ENCODE measurements around the gene SULT1A2.
"Not testable (repeated sequence)": the region's sequence is repeated elsewhere in the genome, so short reads cannot be mapped to it uniquely, and the experiment has no call there.

Gene SULT1A2

DNA sequence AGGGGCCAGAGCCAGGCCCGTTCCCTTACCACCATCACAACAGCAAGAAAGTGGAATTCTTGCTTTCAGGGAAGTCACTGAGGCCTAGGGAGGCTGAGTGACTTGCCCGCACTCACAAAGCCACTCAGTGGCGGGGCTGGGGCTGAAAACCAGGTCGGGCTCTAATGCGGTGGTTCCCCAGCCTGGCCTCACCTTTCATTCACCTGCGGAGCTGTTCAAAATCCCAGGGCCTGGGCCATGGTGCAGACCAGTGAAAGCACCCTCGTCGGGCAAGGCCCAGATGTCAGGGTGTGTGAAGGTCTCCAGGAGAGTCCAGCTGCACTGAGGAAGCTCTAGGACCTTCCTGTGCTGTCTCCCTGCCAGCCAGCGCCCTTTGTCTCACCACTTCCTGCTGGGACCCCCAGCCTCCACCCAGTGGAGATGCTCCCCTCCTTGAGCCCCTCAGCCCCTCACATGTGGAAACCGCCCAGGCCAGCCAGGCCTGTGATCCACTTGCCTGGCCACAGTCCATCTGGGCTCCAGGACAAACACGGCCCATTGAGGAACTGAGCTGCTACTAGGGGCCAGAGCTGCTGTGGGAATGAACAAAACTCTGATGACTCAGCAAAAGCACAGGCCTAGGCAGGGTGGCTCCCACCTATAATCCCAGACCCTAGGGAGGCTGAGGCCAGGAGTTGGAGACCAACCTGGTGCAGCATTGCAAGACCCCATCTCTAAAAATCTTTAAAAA lies 12.2 kb upstream of the SULT1A2 start:
- DNase-seq = not testable (repeated sequence)

DNA sequence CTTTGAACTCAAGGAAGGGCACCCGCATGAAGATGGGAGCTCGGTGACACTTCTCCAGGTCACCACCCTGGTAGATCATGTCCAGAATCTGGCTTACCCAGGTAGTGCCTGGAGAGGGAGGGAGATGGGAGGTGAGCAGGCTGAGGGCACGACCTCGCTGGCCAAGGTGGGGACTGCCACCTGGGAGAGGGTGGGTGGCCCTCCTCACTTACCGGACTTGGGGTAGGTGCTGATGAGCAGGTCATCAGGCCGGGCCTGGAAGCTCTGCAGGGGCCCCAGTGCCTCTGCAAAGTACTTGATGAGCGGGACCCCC lies 11.6 kb upstream of the SULT1A2 start:
- DNase-seq = not testable (repeated sequence)

GRCh38 chr16:28607681-28608495 lies 11.0 kb upstream of the SULT1A2 start:
- not testable (repeated sequence) for DNase-seq

- DNase-seq = no peak
Measured at GRCh38 chr16:28607116-28607623, 10.3 kb upstream of the SULT1A2 start.

- no peak for DNase-seq
Measured at GRCh38 chr16:28606291-28607115, 9.7 kb upstream of the SULT1A2 start.

- DNase-seq = no peak
Measured at GRCh38 chr16:28604186-28604565, 7.3 kb upstream of the SULT1A2 start.

DNA sequence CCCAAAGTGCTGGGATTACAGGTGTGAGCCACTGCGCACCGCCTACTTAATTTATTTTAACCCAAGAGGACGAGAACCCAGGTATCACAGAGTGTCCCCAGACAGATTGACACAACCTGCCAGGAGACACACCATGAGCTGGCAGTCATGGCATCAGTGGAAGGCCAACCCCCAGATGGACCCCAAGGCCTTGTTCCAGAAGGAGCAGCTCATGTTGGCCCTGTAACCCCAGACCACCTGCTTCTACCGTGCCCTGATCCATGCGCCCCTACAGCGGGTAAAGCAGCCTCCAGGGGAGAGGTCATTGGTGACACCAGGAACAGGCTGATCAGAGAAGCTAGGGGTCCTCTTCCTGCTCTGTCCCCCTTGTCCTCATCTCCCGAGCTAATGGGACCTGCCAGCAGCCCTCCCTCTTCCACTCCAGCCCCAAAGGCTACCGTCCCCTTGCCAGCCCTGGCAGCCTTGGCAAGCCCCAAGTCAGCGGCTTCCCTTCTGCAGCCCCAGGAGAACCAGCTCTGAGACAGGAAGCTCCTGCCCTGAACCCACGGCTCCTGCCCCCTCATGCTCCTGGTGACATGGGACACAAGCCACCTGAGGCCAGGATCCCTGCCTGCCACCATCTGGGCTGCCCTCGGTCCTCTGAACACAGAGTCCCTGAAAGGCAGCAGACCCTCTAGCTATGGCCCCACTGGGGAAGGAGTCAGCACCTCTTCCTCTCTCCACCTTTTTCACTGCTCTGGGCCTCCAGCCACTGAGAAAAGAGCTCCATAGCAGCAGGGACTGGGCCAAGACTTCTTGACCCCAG lies 6.7 kb upstream of the SULT1A2 start:
- no peak for DNase-seq

GRCh38 chr16:28602529-28602928 lies 5.7 kb upstream of the SULT1A2 start:
- DNase-seq = no peak

- not testable (repeated sequence) for DNase-seq
Measured at GRCh38 chr16:28602062-28602461, 5.2 kb upstream of the SULT1A2 start.

GRCh38 chr16:28601589-28601988 lies 4.7 kb upstream of the SULT1A2 start:
- not testable (repeated sequence) for DNase-seq

DNA sequence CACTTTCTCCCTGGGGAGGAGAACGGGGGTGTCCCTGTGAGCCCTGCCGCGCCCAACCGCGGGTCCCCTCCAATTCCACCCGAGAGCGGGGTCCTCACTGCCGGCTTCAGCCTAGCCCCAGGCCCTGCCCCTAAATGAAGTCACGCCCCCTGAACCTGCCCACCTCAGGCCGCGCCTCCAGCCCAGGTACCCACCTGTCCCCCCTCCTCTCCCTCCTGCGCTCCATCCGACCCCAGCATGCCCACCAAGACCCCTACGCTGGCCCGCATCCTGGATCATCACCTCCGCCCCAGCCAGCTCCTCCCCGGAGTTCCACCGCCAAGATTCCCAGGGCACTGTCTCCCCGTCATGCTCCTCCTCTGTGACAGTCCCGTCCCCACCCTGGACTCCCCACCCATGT lies 4.1 kb upstream of the SULT1A2 start:
- not testable (repeated sequence) for DNase-seq

DNA sequence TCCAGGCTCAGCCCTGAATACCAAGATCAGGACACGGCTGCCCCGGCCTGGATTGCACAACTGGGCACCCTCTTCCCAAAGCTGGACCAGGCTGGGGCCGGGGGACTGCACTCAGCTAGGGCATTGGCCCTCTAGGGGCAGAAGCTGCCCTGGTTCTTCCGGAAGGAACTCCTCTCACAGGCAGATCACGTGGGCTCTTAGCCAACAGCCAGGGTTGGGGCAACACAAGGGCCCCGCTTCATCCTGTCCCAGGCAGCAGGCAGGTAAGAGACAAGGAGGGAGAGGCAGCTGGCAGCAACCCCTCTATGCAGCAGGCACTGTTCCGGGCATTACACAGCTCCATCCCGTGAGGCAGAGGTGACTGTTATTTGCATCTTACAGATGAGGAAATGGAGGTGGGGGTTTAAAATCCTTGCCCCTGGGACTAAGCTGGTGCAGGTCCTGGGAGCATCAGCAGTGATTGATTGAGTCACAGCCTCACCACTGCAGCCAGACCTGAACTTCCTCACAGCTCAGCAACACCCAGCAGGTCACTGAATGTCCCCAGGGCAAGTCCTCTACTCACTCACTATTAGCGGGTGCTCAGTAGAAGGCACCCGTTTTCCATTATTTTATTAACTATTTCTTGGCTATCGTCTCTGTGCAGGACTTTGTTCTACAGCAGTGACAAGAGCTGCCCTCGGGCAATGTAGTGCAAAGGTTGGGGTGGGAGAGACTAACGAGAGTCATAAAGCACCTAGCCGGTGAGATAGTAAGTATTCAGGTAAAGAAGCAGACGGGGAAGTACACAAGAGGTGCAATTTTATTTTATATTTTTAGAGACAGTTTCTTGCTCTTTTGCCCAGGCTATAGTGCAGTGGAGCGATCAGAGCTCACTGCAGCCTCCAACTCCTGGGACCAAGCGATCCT lies 2.8 kb upstream of the SULT1A2 start:
- not testable (repeated sequence) for DNase-seq

DNA sequence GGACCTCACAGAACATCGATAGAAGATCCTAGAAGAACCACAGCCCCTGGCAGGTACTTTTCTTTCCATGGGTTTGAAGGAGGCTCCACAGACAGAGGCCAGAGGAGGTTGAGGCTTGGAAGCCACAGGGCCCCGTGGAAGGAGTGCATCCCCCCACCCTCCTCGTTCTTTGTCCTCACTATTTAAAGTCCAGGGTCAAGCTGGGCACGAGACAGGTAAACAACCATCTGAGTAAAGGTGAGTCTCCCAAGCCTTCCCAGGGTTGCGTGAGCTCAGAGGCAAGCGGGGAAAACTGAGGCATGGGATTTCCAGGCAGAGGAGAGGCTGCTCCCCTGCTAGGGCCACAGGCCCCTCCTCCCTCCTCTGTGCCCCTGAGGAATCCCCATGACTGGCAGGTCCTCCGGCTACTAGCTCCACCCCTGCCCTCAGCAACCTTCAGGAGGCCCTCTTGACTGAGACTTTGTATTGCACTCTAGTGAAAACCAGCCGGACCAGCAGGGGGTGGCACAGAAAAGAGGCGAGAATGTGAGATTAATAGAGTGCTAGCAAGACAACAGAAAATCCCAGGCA lies 927 bp upstream of the SULT1A2 start:
- no peak for DNase-seq

DNA sequence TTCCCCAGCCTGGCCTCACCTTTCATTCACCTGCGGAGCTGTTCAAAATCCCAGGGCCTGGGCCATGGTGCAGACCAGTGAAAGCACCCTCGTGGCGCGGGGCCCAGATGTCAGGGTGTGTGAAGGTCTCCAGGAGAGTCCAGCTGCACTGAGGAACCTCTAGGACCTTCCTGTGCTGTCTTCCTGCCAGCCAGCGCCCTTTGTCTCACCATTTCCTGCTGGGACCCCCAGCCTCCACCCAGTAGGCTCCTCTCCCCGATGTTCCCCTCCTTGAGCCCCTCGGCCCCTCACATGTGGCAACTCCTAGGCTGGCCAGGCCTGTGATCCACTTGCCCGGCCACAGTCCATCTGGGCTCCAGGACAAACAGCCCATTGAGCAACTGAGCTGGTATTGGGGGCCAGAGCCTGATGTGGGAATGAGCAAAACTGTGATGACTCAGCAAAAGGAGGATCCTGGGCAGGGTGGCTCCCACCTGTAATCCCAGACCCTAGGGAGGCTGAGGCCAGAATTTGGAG lies 677 bp downstream of the SULT1A2 start:
- no peak for DNase-seq

DNA sequence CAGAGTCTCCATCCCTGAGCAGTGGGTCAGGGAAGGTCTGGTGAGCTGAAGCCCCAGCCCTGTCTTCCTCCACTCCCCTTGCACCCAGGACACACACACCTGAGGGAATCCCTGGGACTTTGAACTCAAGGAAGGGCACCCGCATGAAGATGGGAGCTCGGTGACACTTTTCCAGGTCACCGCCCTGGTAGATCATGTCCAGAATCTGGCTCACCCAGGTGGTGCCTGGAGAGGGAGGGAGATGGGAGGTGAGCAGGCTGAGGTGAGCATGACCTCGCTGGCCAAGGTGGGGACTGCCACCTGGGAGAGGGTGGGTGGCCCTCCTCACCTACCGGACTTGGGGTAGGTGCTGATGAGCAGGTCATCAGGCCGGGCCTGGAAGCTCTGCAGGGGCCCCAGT lies 1.4 kb downstream of the SULT1A2 start:
- DNase-seq = not testable (repeated sequence)

GRCh38 chr16:28592979-28593553 lies 3.8 kb downstream of the SULT1A2 start:
- no peak for DNase-seq

DNA sequence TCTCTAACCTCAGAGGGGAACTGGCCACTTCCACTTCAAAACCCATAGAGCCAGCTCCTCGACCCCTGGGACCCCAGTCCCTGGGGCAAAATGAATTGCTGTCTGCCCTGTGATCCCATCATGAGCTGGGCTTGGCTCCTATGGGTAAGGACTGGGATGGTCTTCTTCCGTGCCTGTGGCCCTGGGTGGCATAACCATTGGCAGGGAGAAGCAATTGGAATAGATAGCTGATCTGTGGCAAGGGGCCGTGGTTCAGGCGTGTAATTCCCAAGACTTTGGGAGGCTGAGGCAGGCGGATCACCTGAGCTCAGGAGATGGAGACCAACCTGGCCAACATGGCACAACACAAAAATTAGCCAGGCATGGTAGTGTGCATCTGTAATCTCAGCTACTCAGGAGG lies 4.3 kb downstream of the SULT1A2 start:
- DNase-seq = no peak

GRCh38 chr16:28591355-28591754 lies 5.5 kb downstream of the SULT1A2 start:
- no peak for DNase-seq

- DNase-seq = no peak
Measured at GRCh38 chr16:28590384-28591340, 6.2 kb downstream of the SULT1A2 start.

Data from activated T-cell treated with anti-CD3 and anti-CD28 coated beads for 4 hours (primary cell).